B cell (primary cell): ENCODE results near the gene THADA.

Experiments
- CTCF ChIP-seq: fragments of 200-600 bp; IDR thresholded peaks from one replicate; pipeline ENCODE4 v1.8.0; 2022; ENCODE audit warnings: antibody characterized with exemption, mild to moderate bottlenecking
- EZH2 ChIP-seq: IDR thresholded peaks from 2 replicates; pipeline ENCODE4 v1.6.1; 2012; ENCODE audit warnings: borderline replicate concordance, low read depth, mild to moderate bottlenecking, moderate library complexity, low read length; ENCODE audit not compliant: insufficient read depth, poor library complexity, severe bottlenecking

DNA sequence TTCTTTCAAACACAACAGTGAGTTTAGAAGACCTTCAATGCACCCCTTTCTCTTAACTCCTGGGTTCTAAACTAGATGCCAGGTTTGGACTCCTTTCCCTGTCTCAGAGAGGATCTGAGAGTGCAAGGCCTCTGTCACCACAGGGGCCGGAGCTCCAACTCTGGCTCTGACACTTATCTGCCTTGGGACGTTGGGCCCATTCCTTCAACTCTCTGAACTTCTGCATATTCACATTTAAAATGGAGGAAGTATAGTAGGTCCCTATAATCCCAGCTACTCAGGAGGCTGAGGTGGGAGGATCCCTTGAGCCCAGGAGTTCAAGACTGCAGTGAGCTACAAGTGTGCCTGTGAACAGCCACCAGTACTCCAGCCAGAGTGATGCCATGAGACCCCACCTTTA is 325.4 kb downstream of the THADA start:
- no peak for TF ChIP-seq CTCF
- no peak for TF ChIP-seq EZH2
